GM23338 (cell line): ENCODE results near the gene CSTF1.

Experiments
- CREB1 ChIP-seq: fragments of 250-450 bp; sonication (Bioruptor Pico); IDR thresholded peaks from 2 replicates; pipeline ENCODE4 v1.5.0; 2020; ENCODE audit warnings: low read depth, mild to moderate bottlenecking, moderate library complexity
- EZH2 ChIP-seq: fragments of 200-600 bp; sonication (generic); IDR thresholded peaks from one replicate; pipeline ENCODE4 v1.8.0; 2017; ENCODE audit warnings: antibody characterized with exemption, mild to moderate bottlenecking, low read depth; ENCODE audit not compliant: unreplicated experiment
- EZH2phosphoT487 ChIP-seq: fragments of 200-600 bp; sonication (generic); IDR thresholded peaks from one replicate; pipeline ENCODE4 v1.8.1; 2018; ENCODE audit warnings: antibody characterized with exemption; ENCODE audit not compliant: unreplicated experiment
- TF ChIP-seq, protein P1 (sequence below), 2 experiments: fragments of 200-600 bp in 1 of 2; sonication (generic) in 1 of 2; conservative IDR thresholded peaks; 2 replicates each; pipeline versions ENCODE4 v1.5.1 to v1.6.1; 2016 to 2017; ENCODE audit warnings: antibody characterized with exemption in 2 of 2, low read depth in 2 of 2, mild to moderate bottlenecking in 2 of 2, moderate library complexity in 1 of 2
- TF ChIP-seq, protein P2 (sequence below): IDR thresholded peaks from one replicate; pipeline ENCODE4 v1.6.1; 2018; ENCODE audit warnings: antibody characterized with exemption; ENCODE audit not compliant: unreplicated experiment

DNA sequence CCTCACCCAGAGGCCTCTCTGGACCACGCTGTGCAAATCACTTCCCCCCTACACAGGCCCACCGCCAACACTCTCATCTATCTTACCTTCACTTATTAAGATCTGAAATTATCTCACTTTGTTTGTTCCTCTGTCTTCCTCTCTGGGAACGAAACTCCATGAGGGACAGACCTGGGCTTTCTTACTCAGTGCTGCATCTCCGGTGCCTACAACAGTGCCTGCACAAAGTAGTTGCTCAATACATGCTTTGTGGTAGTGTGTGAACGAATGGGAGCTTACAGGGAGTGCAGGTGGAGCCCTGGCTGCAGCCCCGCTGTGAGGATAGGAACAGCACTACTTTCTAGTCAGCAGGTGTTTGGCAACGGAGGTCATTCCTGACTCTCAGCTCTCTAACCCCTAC lies 25.0 kb downstream of the CSTF1 start:
- TF ChIP-seq EZH2phosphoT487 = no peak
- TF ChIP-seq, protein P1, sequence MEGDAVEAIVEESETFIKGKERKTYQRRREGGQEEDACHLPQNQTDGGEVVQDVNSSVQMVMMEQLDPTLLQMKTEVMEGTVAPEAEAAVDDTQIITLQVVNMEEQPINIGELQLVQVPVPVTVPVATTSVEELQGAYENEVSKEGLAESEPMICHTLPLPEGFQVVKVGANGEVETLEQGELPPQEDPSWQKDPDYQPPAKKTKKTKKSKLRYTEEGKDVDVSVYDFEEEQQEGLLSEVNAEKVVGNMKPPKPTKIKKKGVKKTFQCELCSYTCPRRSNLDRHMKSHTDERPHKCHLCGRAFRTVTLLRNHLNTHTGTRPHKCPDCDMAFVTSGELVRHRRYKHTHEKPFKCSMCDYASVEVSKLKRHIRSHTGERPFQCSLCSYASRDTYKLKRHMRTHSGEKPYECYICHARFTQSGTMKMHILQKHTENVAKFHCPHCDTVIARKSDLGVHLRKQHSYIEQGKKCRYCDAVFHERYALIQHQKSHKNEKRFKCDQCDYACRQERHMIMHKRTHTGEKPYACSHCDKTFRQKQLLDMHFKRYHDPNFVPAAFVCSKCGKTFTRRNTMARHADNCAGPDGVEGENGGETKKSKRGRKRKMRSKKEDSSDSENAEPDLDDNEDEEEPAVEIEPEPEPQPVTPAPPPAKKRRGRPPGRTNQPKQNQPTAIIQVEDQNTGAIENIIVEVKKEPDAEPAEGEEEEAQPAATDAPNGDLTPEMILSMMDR (conservative IDR thresholded peaks at IDR 0.05; ENCODE audit: low read depth in 2 of 2) = no peak
- TF ChIP-seq EZH2 = no peak
- no peak for TF ChIP-seq CREB1
- TF ChIP-seq, protein P2, sequence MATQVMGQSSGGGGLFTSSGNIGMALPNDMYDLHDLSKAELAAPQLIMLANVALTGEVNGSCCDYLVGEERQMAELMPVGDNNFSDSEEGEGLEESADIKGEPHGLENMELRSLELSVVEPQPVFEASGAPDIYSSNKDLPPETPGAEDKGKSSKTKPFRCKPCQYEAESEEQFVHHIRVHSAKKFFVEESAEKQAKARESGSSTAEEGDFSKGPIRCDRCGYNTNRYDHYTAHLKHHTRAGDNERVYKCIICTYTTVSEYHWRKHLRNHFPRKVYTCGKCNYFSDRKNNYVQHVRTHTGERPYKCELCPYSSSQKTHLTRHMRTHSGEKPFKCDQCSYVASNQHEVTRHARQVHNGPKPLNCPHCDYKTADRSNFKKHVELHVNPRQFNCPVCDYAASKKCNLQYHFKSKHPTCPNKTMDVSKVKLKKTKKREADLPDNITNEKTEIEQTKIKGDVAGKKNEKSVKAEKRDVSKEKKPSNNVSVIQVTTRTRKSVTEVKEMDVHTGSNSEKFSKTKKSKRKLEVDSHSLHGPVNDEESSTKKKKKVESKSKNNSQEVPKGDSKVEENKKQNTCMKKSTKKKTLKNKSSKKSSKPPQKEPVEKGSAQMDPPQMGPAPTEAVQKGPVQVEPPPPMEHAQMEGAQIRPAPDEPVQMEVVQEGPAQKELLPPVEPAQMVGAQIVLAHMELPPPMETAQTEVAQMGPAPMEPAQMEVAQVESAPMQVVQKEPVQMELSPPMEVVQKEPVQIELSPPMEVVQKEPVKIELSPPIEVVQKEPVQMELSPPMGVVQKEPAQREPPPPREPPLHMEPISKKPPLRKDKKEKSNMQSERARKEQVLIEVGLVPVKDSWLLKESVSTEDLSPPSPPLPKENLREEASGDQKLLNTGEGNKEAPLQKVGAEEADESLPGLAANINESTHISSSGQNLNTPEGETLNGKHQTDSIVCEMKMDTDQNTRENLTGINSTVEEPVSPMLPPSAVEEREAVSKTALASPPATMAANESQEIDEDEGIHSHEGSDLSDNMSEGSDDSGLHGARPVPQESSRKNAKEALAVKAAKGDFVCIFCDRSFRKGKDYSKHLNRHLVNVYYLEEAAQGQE = no peak
